ENCODE results near the gene PPM1A.
A peak's percentile ranks its signal among the peaks of the same experiment; 100 is the strongest.

PPM1A gene

DNA sequence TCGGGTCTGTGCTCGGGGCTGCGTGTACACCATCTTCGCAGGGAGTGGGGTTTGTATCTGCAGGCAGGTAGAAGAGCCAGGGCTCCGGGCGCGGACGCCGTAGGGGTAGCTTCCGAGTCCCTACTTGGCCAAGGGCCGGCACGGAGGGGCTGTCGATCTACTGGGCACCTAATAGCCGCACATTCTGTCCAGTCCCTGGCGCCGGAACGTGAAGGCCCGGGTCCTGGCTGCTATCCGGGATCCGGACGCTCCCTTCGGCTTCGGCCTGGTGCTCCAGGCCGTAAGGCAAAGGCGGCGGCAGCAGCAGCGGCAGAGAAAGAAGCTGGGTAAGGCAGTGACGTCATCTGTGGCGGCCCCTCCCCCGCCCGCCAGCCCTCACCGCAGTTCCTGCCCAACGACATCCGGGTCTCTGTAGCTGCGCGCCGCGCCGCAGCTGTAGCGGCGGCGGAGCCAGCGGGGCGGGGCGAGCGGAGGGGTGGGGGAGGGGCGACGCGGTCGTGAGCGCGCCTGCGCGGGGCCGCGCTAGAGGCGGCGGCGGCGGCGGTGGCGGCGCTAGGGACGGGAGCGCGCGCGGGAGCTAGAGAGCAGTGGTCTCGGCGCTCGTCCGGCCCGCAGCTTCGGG lies at the start of gene PPM1A:
Gene PPM1A, plus strand, starts transcription at position 525 of the 622 bp plus-strand sequence. CDS start 33,483 bp downstream, outside the sequence.
- peak; percentile 96 for DNase-seq

- no peak for DNase-seq
Measured at GRCh38 chr14:60199321-60199720, 49.7 kb upstream of the PPM1A start.

DNA sequence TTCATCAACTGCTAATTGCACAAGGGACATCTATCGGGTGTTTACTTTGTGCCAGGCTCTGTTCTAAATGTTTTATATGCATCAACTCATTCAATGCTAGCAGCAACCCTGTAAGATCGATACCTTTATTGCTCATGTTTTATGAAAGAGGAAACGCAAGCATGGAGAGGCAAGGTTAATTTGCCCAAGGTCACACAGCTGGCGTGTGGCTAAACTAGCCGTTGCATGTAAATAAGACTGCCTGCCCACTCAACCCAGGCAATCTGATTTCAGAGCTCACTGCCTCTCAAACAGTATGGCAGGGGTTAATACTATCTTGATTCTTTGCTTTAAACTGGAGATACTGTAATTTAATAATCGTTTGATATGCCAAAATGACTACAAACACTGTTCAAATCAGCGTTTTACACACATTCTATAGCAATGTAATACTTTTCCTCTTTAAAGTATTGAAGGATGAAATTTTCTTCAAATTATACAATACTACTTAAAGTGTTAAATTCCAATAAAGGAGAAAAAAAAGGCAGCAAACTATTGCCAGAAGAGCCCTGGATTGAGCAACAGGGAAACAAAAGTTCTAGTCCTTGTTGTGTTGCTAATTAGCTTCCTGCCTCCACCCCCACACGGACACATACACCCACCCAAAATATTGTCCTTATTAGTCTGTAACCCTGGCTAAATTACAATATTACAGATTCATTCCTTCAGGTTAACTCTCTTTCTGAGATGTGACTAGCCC lies 44.7 kb upstream of the PPM1A start:
- no peak for DNase-seq

- no peak for DNase-seq
Measured at GRCh38 chr14:60204843-60205774, 43.9 kb upstream of the PPM1A start.

- DNase-seq, result no peak
Measured at GRCh38 chr14:60206249-60206670, 42.8 kb upstream of the PPM1A start.

- DNase-seq, result no peak
Measured at GRCh38 chr14:60206837-60207533, 42.0 kb upstream of the PPM1A start.

- DNase-seq, result no peak
Measured at GRCh38 chr14:60210703-60211102, 38.3 kb upstream of the PPM1A start.

GRCh38 chr14:60211153-60211552 lies 37.9 kb upstream of the PPM1A start:
- no peak for DNase-seq

DNA sequence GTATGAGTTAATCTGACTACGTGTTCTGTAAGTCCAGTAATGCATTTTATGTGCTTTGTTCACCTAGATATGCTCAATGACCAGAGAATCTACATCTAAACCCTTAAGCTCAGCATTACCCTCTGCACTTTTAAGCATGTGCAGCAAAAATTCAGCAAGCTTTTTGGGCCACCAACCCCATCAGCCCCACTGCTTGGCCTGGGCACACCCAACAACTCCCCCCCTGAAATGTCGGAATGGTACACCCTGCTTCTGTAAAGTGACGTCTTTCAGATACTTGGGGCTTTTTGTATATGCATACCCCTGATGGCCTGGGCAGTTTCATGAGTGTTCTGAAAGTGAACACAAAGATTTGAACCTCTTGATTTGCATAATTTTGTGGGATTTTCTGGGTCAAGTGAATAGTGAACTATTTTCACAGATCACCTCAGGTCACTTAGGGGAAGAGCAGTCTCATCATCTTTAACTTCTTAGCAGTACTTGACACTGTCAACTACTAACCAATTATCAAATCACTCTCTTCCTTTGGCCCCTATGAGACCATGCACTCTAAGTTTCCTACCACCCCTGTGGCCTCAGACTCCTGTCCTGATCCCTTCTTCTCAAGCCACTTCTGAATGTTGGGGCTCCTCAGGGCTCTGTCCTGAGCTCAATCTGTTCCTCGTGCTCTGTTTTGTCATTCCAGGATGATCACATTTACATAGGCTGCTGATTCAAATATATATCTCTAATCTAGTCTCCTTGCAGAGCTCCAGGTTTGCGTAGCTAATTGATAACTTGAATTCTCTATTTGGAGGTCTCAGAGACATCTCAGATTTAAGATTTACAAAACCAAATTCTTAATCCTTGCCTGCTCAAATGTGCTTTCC lies 36.3 kb upstream of the PPM1A start:
- no peak for DNase-seq

DNA sequence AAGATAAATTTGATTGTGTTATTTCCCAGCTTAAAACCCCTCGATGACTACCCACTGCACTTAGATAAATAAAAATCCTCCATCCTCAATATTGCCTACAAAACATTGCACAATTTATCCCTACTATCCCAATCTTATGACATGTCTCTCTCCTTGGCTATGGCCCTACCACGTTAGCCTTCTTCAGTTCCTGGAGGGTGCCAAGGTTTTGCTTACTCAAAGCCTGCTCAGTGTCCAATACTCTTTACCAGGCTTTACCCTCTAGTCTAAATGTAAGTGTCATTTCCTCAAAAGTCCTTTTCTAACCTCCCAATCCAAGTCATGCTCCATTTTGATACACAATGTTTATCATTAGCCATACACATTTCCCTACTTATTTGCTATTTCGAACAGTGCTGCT lies 35.0 kb upstream of the PPM1A start:
- DNase-seq, result no peak

GRCh38 chr14:60214415-60215126 lies 34.5 kb upstream of the PPM1A start:
- DNase-seq, result no peak

GRCh38 chr14:60215127-60215444 lies 33.9 kb upstream of the PPM1A start:
- no peak for DNase-seq

- no peak for DNase-seq
Measured at GRCh38 chr14:60215520-60216420, 33.3 kb upstream of the PPM1A start.

- no peak for DNase-seq
Measured at GRCh38 chr14:60217713-60218112, 31.3 kb upstream of the PPM1A start.

- DNase-seq, result no peak
Measured at GRCh38 chr14:60220084-60220483, 28.9 kb upstream of the PPM1A start.

- DNase-seq, result no peak
Measured at GRCh38 chr14:60220917-60221316, 28.1 kb upstream of the PPM1A start.

- DNase-seq, result no peak
Measured at GRCh38 chr14:60221457-60221856, 27.6 kb upstream of the PPM1A start.

DNA sequence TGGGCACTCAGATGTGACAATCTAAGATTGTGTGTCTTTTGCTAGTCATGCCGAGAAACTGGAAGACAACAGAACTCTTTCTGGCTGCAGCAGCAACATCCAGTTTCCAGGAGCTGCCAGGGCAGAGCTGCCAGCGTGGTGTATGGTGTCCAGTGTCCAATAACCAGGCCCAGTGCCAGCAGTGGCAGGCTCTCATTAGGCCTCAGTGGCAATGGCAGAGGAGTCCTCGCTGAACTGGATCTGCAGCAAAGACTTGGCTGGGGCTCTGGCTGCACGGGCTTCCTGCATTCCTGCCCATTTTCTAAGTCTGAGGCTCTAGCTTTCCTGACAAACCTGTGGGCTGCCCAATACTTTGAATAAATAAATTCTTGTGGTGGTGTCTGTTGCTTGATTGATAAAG lies 26.2 kb upstream of the PPM1A start:
- no peak for DNase-seq

- no peak for DNase-seq
Measured at GRCh38 chr14:60225265-60225664, 23.8 kb upstream of the PPM1A start.

GRCh38 chr14:60226298-60226697 lies 22.7 kb upstream of the PPM1A start:
- DNase-seq, result no peak

All from activated naive CD4-positive, alpha-beta T cell treated with Interleukin-2 at 50 U/mL for 16 hours (primary cell).